ENCODE results near the gene VSTM2B.

DNA sequence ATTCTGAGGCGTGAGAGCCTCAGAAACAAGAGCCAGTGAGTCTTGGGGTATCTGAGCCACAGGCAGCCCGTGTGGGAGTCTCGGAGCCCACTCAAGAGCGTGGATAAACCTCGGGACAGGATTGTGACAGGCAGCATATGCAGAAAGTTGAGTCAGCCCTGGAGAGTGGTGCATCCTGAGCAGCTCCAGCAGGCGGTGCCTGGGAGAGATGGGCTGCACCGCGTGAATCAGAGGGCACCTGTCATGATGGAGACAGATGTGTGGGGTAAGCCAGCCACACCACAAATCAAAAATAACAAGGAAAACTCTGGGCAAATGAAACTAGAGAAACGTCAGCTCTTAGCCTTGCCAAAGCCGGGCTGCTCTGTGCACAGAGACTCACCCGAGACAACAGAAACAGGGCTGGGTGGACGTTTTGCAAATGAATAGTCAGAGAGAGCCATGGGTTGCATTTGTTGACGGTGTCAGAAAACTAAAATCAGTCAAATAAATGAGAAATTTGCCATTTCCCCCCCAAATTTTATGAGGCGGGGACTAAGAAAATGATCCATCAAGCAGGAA, 50.3 kb downstream of the VSTM2B start:
- no peak for TF ChIP-seq EZH2 (IDR thresholded peaks at IDR 0.05; ENCODE audit: low read depth)
- TF ChIP-seq, protein P1, sequence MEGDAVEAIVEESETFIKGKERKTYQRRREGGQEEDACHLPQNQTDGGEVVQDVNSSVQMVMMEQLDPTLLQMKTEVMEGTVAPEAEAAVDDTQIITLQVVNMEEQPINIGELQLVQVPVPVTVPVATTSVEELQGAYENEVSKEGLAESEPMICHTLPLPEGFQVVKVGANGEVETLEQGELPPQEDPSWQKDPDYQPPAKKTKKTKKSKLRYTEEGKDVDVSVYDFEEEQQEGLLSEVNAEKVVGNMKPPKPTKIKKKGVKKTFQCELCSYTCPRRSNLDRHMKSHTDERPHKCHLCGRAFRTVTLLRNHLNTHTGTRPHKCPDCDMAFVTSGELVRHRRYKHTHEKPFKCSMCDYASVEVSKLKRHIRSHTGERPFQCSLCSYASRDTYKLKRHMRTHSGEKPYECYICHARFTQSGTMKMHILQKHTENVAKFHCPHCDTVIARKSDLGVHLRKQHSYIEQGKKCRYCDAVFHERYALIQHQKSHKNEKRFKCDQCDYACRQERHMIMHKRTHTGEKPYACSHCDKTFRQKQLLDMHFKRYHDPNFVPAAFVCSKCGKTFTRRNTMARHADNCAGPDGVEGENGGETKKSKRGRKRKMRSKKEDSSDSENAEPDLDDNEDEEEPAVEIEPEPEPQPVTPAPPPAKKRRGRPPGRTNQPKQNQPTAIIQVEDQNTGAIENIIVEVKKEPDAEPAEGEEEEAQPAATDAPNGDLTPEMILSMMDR (conservative IDR thresholded peaks at IDR 0.05): no peak
